GM23338 (cell line): Measurements from ENCODE around the gene PARG. TPM values are rescaled to one million over a fixed set of nuclear protein-coding genes. Genes with fewer than 3 reads are reported as not detected.

Experiments used
- ATAC-seq: fragments of 200-7000 bp; cut with Tn5 transposase; 3 replicates; pipeline ENCODE4 v1.9.1; 2020
- DNase-seq: peaks from one replicate; pipeline ENCODE4 v3.0.0-alpha.2; 2015; ENCODE audit warnings: low spot score
- H2AFZ ChIP-seq: fragments of 200-600 bp; sonication (generic); 2 replicates; pipeline ENCODE4 v1.8.0; 2016; ENCODE audit warnings: antibody characterized with exemption, mild to moderate bottlenecking, moderate library complexity
- H3F3A ChIP-seq: fragments of 200-600 bp; sonication (generic); replicated peaks from 2 replicates; pipeline ENCODE4 v1.8.0; 2017; ENCODE audit warnings: antibody characterized with exemption, mixed run types, low read depth
- H3K27ac ChIP-seq: fragments of 200-600 bp; sonication (generic); 2 replicates; pipeline ENCODE4 v1.6.1; 2016; ENCODE audit warnings: low read depth
- H3K27me3 ChIP-seq: fragments of 200-600 bp; sonication (generic); 2 replicates; pipeline ENCODE4 v1.8.0; 2016; ENCODE audit warnings: mild to moderate bottlenecking, mixed run types, moderate library complexity; ENCODE audit not compliant: insufficient read depth
- H3K36me3 ChIP-seq: fragments of 200-600 bp; sonication (generic); 2 replicates; pipeline ENCODE4 v1.8.0; 2016; ENCODE audit warnings: mild to moderate bottlenecking; ENCODE audit not compliant: insufficient read depth
- H3K4me1 ChIP-seq: fragments of 200-600 bp; sonication (generic); 2 replicates; pipeline ENCODE4 v1.8.0; 2016; ENCODE audit warnings: mild to moderate bottlenecking, moderate library complexity; ENCODE audit not compliant: insufficient read depth
- H3K4me2 ChIP-seq: fragments of 200-600 bp; sonication (generic); 2 replicates; pipeline ENCODE4 v1.7.1; 2017; ENCODE audit warnings: mixed run types
- H3K4me3 ChIP-seq: fragments of 200-600 bp; sonication (generic); 2 replicates; pipeline ENCODE4 v1.6.1; 2016; ENCODE audit warnings: mixed run types
- H3K79me2 ChIP-seq: fragments of 200-600 bp; sonication (generic); replicated peaks from 2 replicates; pipeline ENCODE4 v1.8.0; 2017; ENCODE audit warnings: mild to moderate bottlenecking; ENCODE audit not compliant: insufficient read depth
- H3K9me2 ChIP-seq: fragments of 200-600 bp; sonication (generic); 2 replicates; pipeline ENCODE4 v1.8.0; 2017; ENCODE audit not compliant: insufficient read depth
- H4K20me1 ChIP-seq: fragments of 200-600 bp; sonication (generic); replicated peaks from 2 replicates; pipeline ENCODE4 v1.8.0; 2017; ENCODE audit warnings: mild to moderate bottlenecking; ENCODE audit not compliant: insufficient read depth
- H3K27ac Mint-ChIP-seq: 2 replicates; pipeline ENCODE4 v1.8.0; 2020; ENCODE audit warnings: inconsistent platforms, mild to moderate bottlenecking, moderate library complexity, mixed read lengths
- H3K27me3 Mint-ChIP-seq: 3 replicates; pipeline ENCODE4 v1.8.0; 2022; ENCODE audit warnings: low read depth, mild to moderate bottlenecking, moderate library complexity, mixed read lengths, inconsistent platforms; ENCODE audit not compliant: insufficient read depth, poor library complexity
- H3K36me3 Mint-ChIP-seq: 3 replicates; pipeline ENCODE4 v1.8.0; 2021; ENCODE audit warnings: low read depth, mild to moderate bottlenecking, inconsistent platforms, moderate library complexity, mixed read lengths
- H3K4me1 Mint-ChIP-seq: 3 replicates; pipeline ENCODE4 v1.8.0; 2020; ENCODE audit warnings: mild to moderate bottlenecking, inconsistent platforms, mixed read lengths
- H3K4me3 Mint-ChIP-seq: 3 replicates; pipeline ENCODE4 v1.8.0; 2021; ENCODE audit warnings: moderate library complexity, mild to moderate bottlenecking, inconsistent platforms, mixed read lengths
- H3K9me3 Mint-ChIP-seq: 3 replicates; pipeline ENCODE4 v1.8.0; 2020; ENCODE audit warnings: moderate library complexity, mild to moderate bottlenecking, inconsistent platforms, mixed read lengths
- CREB1 ChIP-seq: fragments of 250-450 bp; sonication (Bioruptor Pico); IDR thresholded peaks from 2 replicates; pipeline ENCODE4 v1.5.0; 2020; ENCODE audit warnings: low read depth, mild to moderate bottlenecking, moderate library complexity
- CTCF ChIP-seq, 2 experiments: fragments of 200-600 bp in 1 of 2; sonication (generic) in 1 of 2; conservative IDR thresholded peaks; 2 replicates each; pipeline versions ENCODE4 v1.5.1 to v1.6.1; 2016 to 2017; ENCODE audit warnings: antibody characterized with exemption in 2 of 2, low read depth in 2 of 2, mild to moderate bottlenecking in 2 of 2, moderate library complexity in 1 of 2
- ETS1 ChIP-seq: IDR thresholded peaks from 2 replicates; pipeline ENCODE4 v1.6.1; 2016; ENCODE audit warnings: antibody characterized with exemption
- EZH2 ChIP-seq: fragments of 200-600 bp; sonication (generic); IDR thresholded peaks from one replicate; pipeline ENCODE4 v1.8.0; 2017; ENCODE audit warnings: antibody characterized with exemption, mild to moderate bottlenecking, low read depth; ENCODE audit not compliant: unreplicated experiment
- EZH2phosphoT487 ChIP-seq: fragments of 200-600 bp; sonication (generic); IDR thresholded peaks from one replicate; pipeline ENCODE4 v1.8.1; 2018; ENCODE audit warnings: antibody characterized with exemption; ENCODE audit not compliant: unreplicated experiment
- JUNB ChIP-seq: IDR thresholded peaks from one replicate; pipeline ENCODE4 v1.6.1; 2016; ENCODE audit warnings: antibody characterized with exemption; ENCODE audit not compliant: unreplicated experiment
- NANOG ChIP-seq: IDR thresholded peaks from 2 replicates; pipeline ENCODE4 v1.6.1; 2016; ENCODE audit warnings: antibody characterized with exemption, borderline replicate concordance
- POLR2AphosphoS5 ChIP-seq: IDR thresholded peaks from 2 replicates; pipeline ENCODE4 v1.6.1; 2016; ENCODE audit warnings: antibody characterized with exemption, low read depth
- REST ChIP-seq: IDR thresholded peaks from one replicate; pipeline ENCODE4 v1.6.1; 2018; ENCODE audit warnings: antibody characterized with exemption; ENCODE audit not compliant: unreplicated experiment
- STAT1 ChIP-seq: IDR thresholded peaks from one replicate; pipeline ENCODE4 v1.6.1; 2016; ENCODE audit warnings: antibody characterized with exemption; ENCODE audit not compliant: unreplicated experiment
- ZNF114 ChIP-seq: fragments of 250-450 bp; sonication (Bioruptor Pico); IDR thresholded peaks from 2 replicates; pipeline ENCODE4 v1.5.0; 2020; ENCODE audit warnings: mild to moderate bottlenecking, moderate library complexity
- ZNF331 ChIP-seq: fragments of 250-450 bp; sonication (Bioruptor Pico); IDR thresholded peaks from 2 replicates; pipeline ENCODE4 v1.5.0; 2020; ENCODE audit warnings: low read depth, mild to moderate bottlenecking, moderate library complexity
- ZNF462 ChIP-seq: fragments of 250-450 bp; sonication (Bioruptor Pico); IDR thresholded peaks from 2 replicates; pipeline ENCODE4 v1.5.0; 2020; ENCODE audit warnings: mild to moderate bottlenecking, moderate library complexity
- polyA plus RNA-seq: library from polyadenylated mRNA; unstranded; fragments of >200 nt; fragmentation: Nextera tagmentation; extraction: Ambion mirVana; gene quantifications from 2 replicates; pipeline ENCODE4 v1.2.1, GENCODE V29; 2016
- total RNA-seq: library from RNA; depleted of rRNA; stranded (reverse); fragments of >200 nt; shearing (Covaris generic); gene quantifications from 2 replicates; pipeline ENCODE4 v1.2.3, GENCODE V29; 2014

Gene PARG
- total and polyA plus RNA-seq, 2 experiments from 2014 or later, result 19.1 to 63.8 TPM

- 0 out of 2 replicates have a peak, but pooled peaks cover 4% of the 10 kb centered on the region for H4K20me1 ChIP-seq
- no peak overlapping the region for H3K4me2 ChIP-seq
- peaks cover 13% of the 10 kb centered on the region for H3K4me1 Mint-ChIP-seq
- no peaks in the 10 kb centered on the region for H3K79me2 ChIP-seq
- H3K36me3 ChIP-seq, result no peaks in the 10 kb centered on the region
- H3K27ac Mint-ChIP-seq, result no peak overlapping the region
- ATAC-seq (no peak), DNase-seq (no peak)
- H3F3A ChIP-seq, result no peaks in the 10 kb centered on the region
- peaks cover 43% of the 10 kb centered on the region for H3K27me3 ChIP-seq
- H2AFZ ChIP-seq, result no peak overlapping the region
- H3K4me3 ChIP-seq, result no peak overlapping the region
- H3K27ac ChIP-seq, result no peak overlapping the region
- no peak for TF ChIP-seq POLR2AphosphoS5
- no peak for TF ChIP-seq EZH2
- no peak for TF ChIP-seq CREB1 (CRISPR knock-in tag)
- no peak for TF ChIP-seq JUNB
- no peak for TF ChIP-seq NANOG
- no peak for TF ChIP-seq ETS1
- TF ChIP-seq ZNF114 (CRISPR knock-in tag), result no peak
- TF ChIP-seq STAT1, result no peak
- no peak for TF ChIP-seq ZNF331 (CRISPR knock-in tag)
- no peak for TF ChIP-seq REST
- TF ChIP-seq CTCF (conservative IDR thresholded peaks at IDR 0.05; ENCODE audit: low read depth in 2 of 2), result no peak
- TF ChIP-seq EZH2phosphoT487, result no peak
- TF ChIP-seq ZNF462 (CRISPR knock-in tag), result no peak
- H3K36me3 Mint-ChIP-seq, result no peaks in the 10 kb centered on the region
- H3K9me2 ChIP-seq, result no peaks in the 10 kb centered on the region
- no peaks in the 10 kb centered on the region; the same call in 1 of the 2 replicates for H3K4me1 ChIP-seq
- peaks cover 17% of the 10 kb centered on the region for H3K27me3 Mint-ChIP-seq
- H3K4me3 Mint-ChIP-seq, result no peak overlapping the region
- peaks cover 4% of the 10 kb centered on the region; the same call in 1 of the 3 replicates for H3K9me3 Mint-ChIP-seq
Measured at GRCh38 chr10:49769692-49770091, 172.1 kb downstream of the PARG start.
